Fibroblast of peridontal ligament (primary cell): Measurements from ENCODE around the gene ATP4B.
A peak's percentile ranks its signal among the peaks of the same experiment; 100 is the strongest.
"Not testable (repeated sequence)": the region's sequence is repeated elsewhere in the genome, so short reads cannot be mapped to it uniquely, and the experiment has no call there.

Source experiments
- DNase-seq: peaks from one replicate; pipeline ENCODE4 v3.0.0-alpha.2; 2010; ENCODE audit errors: extremely low read depth

The ATP4B gene

GRCh38 chr13:113625965-113626721 lies 31.9 kb downstream of the ATP4B start:
- DNase-seq: peak; percentile 60

- not testable (repeated sequence) for DNase-seq
Observed at GRCh38 chr13:113624640-113625304, 33.2 kb downstream of the ATP4B start.

- DNase-seq: no peak
Observed at GRCh38 chr13:113624235-113624587, 33.8 kb downstream of the ATP4B start.

GRCh38 chr13:113623491-113624234 lies 34.3 kb downstream of the ATP4B start:
- DNase-seq: no peak

GRCh38 chr13:113622791-113623490 lies 35.1 kb downstream of the ATP4B start:
- no peak for DNase-seq

- not testable (repeated sequence) for DNase-seq
Observed at GRCh38 chr13:113621986-113622550, 35.9 kb downstream of the ATP4B start.

GRCh38 chr13:113621498-113621897 lies 36.5 kb downstream of the ATP4B start:
- DNase-seq: not testable (repeated sequence)

GRCh38 chr13:113621046-113621445 lies 37.0 kb downstream of the ATP4B start:
- DNase-seq: no peak

- no peak for DNase-seq
Observed at GRCh38 chr13:113620036-113620796, 37.8 kb downstream of the ATP4B start.

- DNase-seq: no peak
Observed at GRCh38 chr13:113618455-113618854, 39.5 kb downstream of the ATP4B start.

GRCh38 chr13:113617961-113618360 lies 40.0 kb downstream of the ATP4B start:
- DNase-seq: no peak

GRCh38 chr13:113616991-113617749 lies 40.8 kb downstream of the ATP4B start:
- DNase-seq: no peak

- no peak for DNase-seq
Observed at GRCh38 chr13:113616281-113616906, 41.6 kb downstream of the ATP4B start.

- DNase-seq: no peak
Observed at GRCh38 chr13:113613789-113614379, 44.1 kb downstream of the ATP4B start.

GRCh38 chr13:113612607-113613006 lies 45.4 kb downstream of the ATP4B start:
- no peak for DNase-seq

GRCh38 chr13:113611996-113612395 lies 46.0 kb downstream of the ATP4B start:
- no peak for DNase-seq

GRCh38 chr13:113610266-113610665 lies 47.7 kb downstream of the ATP4B start:
- no peak for DNase-seq

- DNase-seq: no peak
Observed at GRCh38 chr13:113609616-113610015, 48.4 kb downstream of the ATP4B start.

- no peak for DNase-seq
Observed at GRCh38 chr13:113608967-113609533, 48.9 kb downstream of the ATP4B start.
